ENCODE results near the gene ZBTB47.

Gene ZBTB47

DNA sequence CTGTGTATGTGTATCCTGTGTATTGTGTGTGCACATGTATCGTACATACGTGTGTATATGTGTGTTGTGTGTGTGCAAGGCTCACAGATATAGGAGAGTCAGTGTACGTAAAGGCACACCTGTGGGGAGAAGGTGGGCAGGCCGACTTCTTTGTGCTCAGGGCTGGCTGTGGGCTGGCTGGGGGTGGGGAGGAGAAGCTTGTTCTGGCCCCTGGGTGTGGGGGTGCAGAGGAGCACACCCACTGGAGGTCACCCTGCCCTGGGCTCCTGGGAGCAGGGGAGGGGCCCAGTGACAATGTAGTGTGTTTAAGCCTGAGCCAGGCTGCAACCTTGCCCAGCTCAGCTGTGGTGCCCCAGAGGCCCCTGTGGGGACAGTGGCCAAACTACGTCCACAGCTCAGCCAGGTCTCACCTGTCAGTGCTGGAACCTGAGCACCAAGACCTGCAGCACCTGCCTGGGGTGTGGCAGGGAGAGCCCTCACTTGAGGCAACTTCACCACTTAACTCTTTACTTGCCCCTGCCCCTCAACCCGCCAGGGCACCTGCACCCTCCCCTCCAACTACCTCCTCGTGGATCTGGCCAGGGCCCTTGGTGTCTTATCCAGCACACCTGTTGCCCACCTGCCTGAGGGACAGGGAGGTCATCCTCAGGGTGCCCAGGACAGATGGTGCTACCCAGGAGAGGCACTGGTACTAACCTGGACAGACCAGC, 51.7 kb downstream of the ZBTB47 start:
- no peak for DNase-seq (ENCODE audit: low read depth)
- TF ChIP-seq, protein P1, sequence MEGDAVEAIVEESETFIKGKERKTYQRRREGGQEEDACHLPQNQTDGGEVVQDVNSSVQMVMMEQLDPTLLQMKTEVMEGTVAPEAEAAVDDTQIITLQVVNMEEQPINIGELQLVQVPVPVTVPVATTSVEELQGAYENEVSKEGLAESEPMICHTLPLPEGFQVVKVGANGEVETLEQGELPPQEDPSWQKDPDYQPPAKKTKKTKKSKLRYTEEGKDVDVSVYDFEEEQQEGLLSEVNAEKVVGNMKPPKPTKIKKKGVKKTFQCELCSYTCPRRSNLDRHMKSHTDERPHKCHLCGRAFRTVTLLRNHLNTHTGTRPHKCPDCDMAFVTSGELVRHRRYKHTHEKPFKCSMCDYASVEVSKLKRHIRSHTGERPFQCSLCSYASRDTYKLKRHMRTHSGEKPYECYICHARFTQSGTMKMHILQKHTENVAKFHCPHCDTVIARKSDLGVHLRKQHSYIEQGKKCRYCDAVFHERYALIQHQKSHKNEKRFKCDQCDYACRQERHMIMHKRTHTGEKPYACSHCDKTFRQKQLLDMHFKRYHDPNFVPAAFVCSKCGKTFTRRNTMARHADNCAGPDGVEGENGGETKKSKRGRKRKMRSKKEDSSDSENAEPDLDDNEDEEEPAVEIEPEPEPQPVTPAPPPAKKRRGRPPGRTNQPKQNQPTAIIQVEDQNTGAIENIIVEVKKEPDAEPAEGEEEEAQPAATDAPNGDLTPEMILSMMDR (IDR thresholded peaks at IDR 0.05; ENCODE audit: low read depth, low read length), result no peak
- TF ChIP-seq, protein P2, sequence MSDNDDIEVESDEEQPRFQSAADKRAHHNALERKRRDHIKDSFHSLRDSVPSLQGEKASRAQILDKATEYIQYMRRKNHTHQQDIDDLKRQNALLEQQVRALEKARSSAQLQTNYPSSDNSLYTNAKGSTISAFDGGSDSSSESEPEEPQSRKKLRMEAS (IDR thresholded peaks at IDR 0.05; ENCODE audit: low read depth, low read length), result no peak
- TF ChIP-seq MYC (IDR thresholded peaks at IDR 0.05; ENCODE audit: low read depth, low read length) (no peak), POLR2A (IDR thresholded peaks at IDR 0.05; ENCODE audit: extremely low read depth, insufficient read length) (no peak)
- no peak overlapping the region for H3K4me3 ChIP-seq (ENCODE audit: low read depth, low read length)

DNA sequence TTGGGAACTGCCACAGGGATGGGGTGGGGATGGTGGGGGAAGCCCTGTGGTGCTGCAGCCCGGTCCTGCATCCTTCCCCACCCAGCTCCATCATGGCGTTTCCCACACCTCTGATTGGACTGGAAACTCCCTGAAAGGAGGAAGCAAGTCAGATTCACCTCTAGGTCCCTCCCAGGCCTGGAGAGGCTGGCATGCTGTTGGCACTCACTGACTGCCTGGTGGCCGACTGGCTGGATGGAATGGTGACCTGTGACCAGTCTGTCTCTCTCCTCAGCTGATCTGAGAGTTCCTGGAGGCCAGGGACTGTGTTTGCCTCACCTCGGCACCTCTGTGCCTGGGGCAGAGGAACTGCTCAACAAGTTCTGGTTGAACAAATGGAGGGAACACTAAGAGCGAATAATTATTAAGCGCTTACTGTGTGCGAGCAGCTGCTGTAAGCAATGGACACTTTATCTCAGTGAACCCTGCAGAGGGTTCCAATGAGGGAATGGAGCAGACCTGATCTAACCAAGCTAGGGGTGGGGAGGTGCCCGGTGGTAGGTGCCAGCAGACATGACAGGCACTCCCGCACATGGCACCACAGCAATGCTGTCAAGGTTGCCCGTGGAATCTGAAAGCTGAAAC, 52.6 kb downstream of the ZBTB47 start:
- TF ChIP-seq, protein P1 (IDR thresholded peaks at IDR 0.05; ENCODE audit: low read depth, low read length), result no peak
- TF ChIP-seq MYC (IDR thresholded peaks at IDR 0.05; ENCODE audit: low read depth, low read length), result no peak
- TF ChIP-seq, protein P2 (IDR thresholded peaks at IDR 0.05; ENCODE audit: low read depth, low read length), result no peak
- TF ChIP-seq POLR2A (IDR thresholded peaks at IDR 0.05; ENCODE audit: extremely low read depth, insufficient read length), result no peak
- no peak for DNase-seq (ENCODE audit: low read depth)

DNA sequence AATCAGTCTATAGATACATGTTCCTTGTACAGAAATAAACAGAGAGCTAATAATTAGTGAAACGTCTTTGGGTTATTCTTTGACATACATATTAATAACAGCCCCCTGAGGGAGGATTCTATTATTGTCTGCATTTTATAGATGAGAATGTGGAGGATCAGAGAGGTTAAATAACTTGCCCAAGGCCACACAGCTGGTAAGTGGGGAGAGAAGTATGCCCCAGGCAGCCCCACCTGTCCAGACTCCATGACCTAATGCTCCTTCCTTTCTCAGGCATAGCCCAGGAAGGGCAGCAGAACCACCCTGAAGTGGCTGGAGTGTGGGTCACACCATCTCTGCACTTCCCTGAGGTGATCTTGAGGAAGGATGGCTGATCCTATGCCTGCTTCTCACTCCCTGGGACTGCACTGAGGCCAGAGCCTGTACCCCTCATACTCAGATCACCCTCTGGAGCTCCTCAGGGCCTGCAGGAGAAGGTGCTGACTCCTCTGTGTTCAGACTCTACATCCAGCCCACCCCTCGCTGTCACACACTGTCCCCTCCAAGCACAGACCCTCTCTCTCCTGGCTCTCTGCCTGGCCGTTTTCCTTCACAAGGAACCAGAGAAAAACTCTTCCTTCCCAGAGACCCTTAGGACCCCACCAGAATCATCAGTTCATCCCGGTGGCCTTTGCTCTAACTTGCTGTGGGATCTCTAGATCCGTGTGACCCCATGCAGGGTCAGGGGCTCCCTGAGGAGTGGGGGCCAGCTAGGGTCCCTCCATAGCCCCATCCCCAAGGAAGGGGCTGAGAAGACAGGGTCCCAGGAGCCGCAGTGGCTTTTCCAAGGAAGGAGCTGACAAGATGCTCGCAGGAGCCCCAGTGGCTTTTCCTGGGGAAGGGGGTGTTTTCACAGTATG, 53.5 kb downstream of the ZBTB47 start:
- TF ChIP-seq MYC (IDR thresholded peaks at IDR 0.05; ENCODE audit: low read depth, low read length), result no peak
- no peak for TF ChIP-seq POLR2A (IDR thresholded peaks at IDR 0.05; ENCODE audit: extremely low read depth, insufficient read length)
- TF ChIP-seq, protein P1 (IDR thresholded peaks at IDR 0.05; ENCODE audit: low read depth, low read length), result no peak
- TF ChIP-seq, protein P2 (IDR thresholded peaks at IDR 0.05; ENCODE audit: low read depth, low read length), result no peak
- no peak overlapping the region for H3K4me3 ChIP-seq (ENCODE audit: low read depth, low read length)
- DNase-seq (ENCODE audit: low read depth), result no peak

More for the DNA sequence above, 52.6 kb downstream of the ZBTB47 start:
- no peak overlapping the region for H3K4me3 ChIP-seq (ENCODE audit: low read depth, low read length)

DNA sequence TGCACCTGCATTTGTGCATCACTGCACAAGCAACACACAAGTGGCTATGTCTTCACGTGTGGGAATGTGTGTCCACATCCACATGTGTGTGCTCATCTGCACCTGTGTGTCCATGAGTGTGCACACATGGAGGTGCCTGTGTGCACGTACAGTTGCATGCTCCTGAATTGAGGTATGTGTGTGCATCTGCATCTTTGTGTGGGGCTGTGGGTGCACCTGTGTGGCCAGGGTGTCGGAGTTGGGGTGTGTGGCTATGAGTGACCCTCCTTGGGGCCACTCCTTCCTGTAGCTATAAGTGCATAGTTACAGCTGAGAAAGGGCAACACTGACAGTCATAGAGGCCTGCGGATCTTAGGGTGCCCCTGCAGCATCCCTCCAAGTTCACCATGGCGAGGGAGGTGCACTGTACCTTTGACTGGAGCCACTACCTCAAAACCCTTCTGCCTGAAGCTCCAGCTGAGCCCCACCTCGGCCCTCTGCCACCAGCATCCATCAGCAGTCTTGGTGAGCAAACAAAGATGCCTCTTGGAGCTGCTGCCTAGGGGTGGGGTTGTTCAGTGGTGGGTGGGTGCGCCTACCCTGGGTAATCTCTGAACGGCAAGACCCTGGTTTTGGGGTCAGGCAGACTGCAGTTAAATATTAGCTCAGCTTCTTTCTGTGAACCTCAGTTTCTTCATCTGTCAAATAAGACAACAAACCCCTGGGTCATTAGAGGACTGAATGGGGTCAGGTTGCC, 54.3 kb downstream of the ZBTB47 start:
- TF ChIP-seq, protein P1 (IDR thresholded peaks at IDR 0.05; ENCODE audit: low read depth, low read length), result no peak
- TF ChIP-seq, protein P2 (IDR thresholded peaks at IDR 0.05; ENCODE audit: low read depth, low read length), result no peak
- no peak for TF ChIP-seq MYC (IDR thresholded peaks at IDR 0.05; ENCODE audit: low read depth, low read length)
- TF ChIP-seq POLR2A (IDR thresholded peaks at IDR 0.05; ENCODE audit: extremely low read depth, insufficient read length), result no peak
- DNase-seq (ENCODE audit: low read depth), result no peak
- no peak overlapping the region for H3K4me3 ChIP-seq (ENCODE audit: low read depth, low read length)

DNA sequence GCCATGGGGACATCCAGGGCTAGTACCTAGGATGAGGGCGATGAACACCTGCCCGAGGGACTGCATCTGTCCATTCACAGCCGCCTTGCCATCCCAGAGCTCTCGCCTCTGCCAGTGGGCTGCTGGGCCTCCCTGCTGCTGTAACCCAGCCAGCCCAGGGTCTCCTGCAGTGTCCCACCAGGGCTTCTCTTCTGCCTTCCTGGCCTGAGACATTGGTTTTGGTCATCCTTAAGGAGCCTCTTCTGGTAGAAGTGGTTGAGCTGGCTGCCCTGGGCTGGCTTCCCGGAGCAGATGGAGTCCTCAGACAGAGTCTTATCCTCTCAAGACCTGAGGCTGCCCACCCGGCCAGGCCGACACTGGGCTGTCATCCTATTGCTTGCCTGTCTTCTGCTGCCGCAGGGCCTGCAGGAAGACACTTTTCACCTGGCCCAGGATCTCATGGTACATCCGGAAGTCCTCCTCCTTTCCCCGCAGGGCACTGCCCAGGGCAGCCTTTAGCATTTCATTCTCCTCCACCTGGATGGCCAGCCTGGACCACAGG, 55.2 kb downstream of the ZBTB47 start:
- TF ChIP-seq MYC (IDR thresholded peaks at IDR 0.05; ENCODE audit: low read depth, low read length), result no peak
- TF ChIP-seq POLR2A (IDR thresholded peaks at IDR 0.05; ENCODE audit: extremely low read depth, insufficient read length), result no peak
- TF ChIP-seq, protein P2 (IDR thresholded peaks at IDR 0.05; ENCODE audit: low read depth, low read length), result no peak
- TF ChIP-seq, protein P1 (IDR thresholded peaks at IDR 0.05; ENCODE audit: low read depth, low read length), result no peak
- no peak for DNase-seq (ENCODE audit: low read depth)
- no peak overlapping the region for H3K4me3 ChIP-seq (ENCODE audit: low read depth, low read length)

Measured in NB4 (cell line).